ENCODE data around the gene CGRRF1.

The CGRRF1 gene

GRCh38 chr14:54474232-54474793, 35.4 kb upstream of the CGRRF1 start:
- no peak overlapping the region for H3K4me3 ChIP-seq (ENCODE audit: insufficient read length, low read depth)
- no peak for TF ChIP-seq ZNF274 (IDR thresholded peaks at IDR 0.05; ENCODE audit: low read depth, low read length)
- TF ChIP-seq YY1 (IDR thresholded peaks at IDR 0.05; ENCODE audit: insufficient read depth, insufficient read length): no peak
- no peak for TF ChIP-seq SUZ12 (IDR thresholded peaks at IDR 0.05; ENCODE audit: extremely low read depth, insufficient read depth, insufficient read length)

GRCh38 chr14:54475187-54475899, 34.4 kb upstream of the CGRRF1 start:
- no peaks in the 10 kb centered on the region for H3K27me3 ChIP-seq (ENCODE audit: insufficient read depth, insufficient read length)
- no peak overlapping the region for H3K4me3 ChIP-seq (ENCODE audit: insufficient read length, low read depth)
- no peak overlapping the region for H3K9ac ChIP-seq (ENCODE audit: insufficient read length, low read depth)
- TF ChIP-seq ZNF274 (IDR thresholded peaks at IDR 0.05; ENCODE audit: low read depth, low read length) (no peak), YY1 (IDR thresholded peaks at IDR 0.05; ENCODE audit: insufficient read depth, insufficient read length) (no peak)
- no peaks in the 10 kb centered on the region for H3K9me3 ChIP-seq (ENCODE audit: insufficient read depth, low read length)
- peaks cover 23% of the 10 kb centered on the region for H3K36me3 ChIP-seq (ENCODE audit: insufficient read depth, insufficient read length, low read length)
- no peak for DNase-seq (ENCODE audit: low read depth, low spot score)
- H3K4me1 ChIP-seq (ENCODE audit: insufficient read depth, insufficient read length): peaks cover 6% of the 10 kb centered on the region

More at GRCh38 chr14:54474232-54474793, 35.4 kb upstream of the CGRRF1 start:
- H3K4me1 ChIP-seq (ENCODE audit: insufficient read depth, insufficient read length): peaks cover 6% of the 10 kb centered on the region
- H3K9ac ChIP-seq (ENCODE audit: insufficient read length, low read depth): no peak overlapping the region
- H3K27me3 ChIP-seq (ENCODE audit: insufficient read depth, insufficient read length): no peaks in the 10 kb centered on the region
- H3K9me3 ChIP-seq (ENCODE audit: insufficient read depth, low read length): no peaks in the 10 kb centered on the region
- H3K36me3 ChIP-seq (ENCODE audit: insufficient read depth, insufficient read length, low read length): peaks cover 13% of the 10 kb centered on the region
- no peak for DNase-seq (ENCODE audit: low read depth, low spot score)

- Histone ChIP-seq H3K4me3 (ENCODE audit: insufficient read length, low read depth) (no peak overlapping the region), H3K9me3 (ENCODE audit: insufficient read depth, low read length) (no peaks in the 10 kb centered on the region), H3K4me1 (ENCODE audit: insufficient read depth, insufficient read length) (peaks cover 6% of the 10 kb centered on the region), H3K9ac (ENCODE audit: insufficient read length, low read depth) (no peak overlapping the region), H3K36me3 (ENCODE audit: insufficient read depth, insufficient read length, low read length) (peaks cover 28% of the 10 kb centered on the region), H3K27me3 (ENCODE audit: insufficient read depth, insufficient read length) (no peaks in the 10 kb centered on the region)
- DNase-seq (ENCODE audit: low read depth, low spot score): no peak
- TF ChIP-seq YY1 (IDR thresholded peaks at IDR 0.05; ENCODE audit: insufficient read depth, insufficient read length) (no peak), ZNF274 (IDR thresholded peaks at IDR 0.05; ENCODE audit: low read depth, low read length) (no peak), SUZ12 (IDR thresholded peaks at IDR 0.05; ENCODE audit: extremely low read depth, insufficient read depth, insufficient read length) (no peak)
These were observed 33.8 kb upstream of the CGRRF1 start for GRCh38 chr14:54475911-54476310.

GRCh38 chr14:54478636-54479215, 31.0 kb upstream of the CGRRF1 start:
- Histone ChIP-seq H3K4me3 (ENCODE audit: insufficient read length, low read depth) (no peak overlapping the region), H3K4me1 (ENCODE audit: insufficient read depth, insufficient read length) (no peaks in the 10 kb centered on the region), H3K9me3 (ENCODE audit: insufficient read depth, low read length) (no peaks in the 10 kb centered on the region), H3K36me3 (ENCODE audit: insufficient read depth, insufficient read length, low read length) (peaks cover 55% of the 10 kb centered on the region), H3K9ac (ENCODE audit: insufficient read length, low read depth) (no peak overlapping the region), H3K27me3 (ENCODE audit: insufficient read depth, insufficient read length) (no peaks in the 10 kb centered on the region)
- no peak for DNase-seq (ENCODE audit: low read depth, low spot score)
- TF ChIP-seq YY1 (IDR thresholded peaks at IDR 0.05; ENCODE audit: insufficient read depth, insufficient read length) (no peak), SUZ12 (IDR thresholded peaks at IDR 0.05; ENCODE audit: extremely low read depth, insufficient read depth, insufficient read length) (no peak), ZNF274 (IDR thresholded peaks at IDR 0.05; ENCODE audit: low read depth, low read length) (no peak)

GRCh38 chr14:54480830-54481562, 28.7 kb upstream of the CGRRF1 start:
- H3K36me3 ChIP-seq (ENCODE audit: insufficient read depth, insufficient read length, low read length): peaks cover 56% of the 10 kb centered on the region
- H3K9me3 ChIP-seq (ENCODE audit: insufficient read depth, low read length): no peaks in the 10 kb centered on the region
- no peaks in the 10 kb centered on the region for H3K4me1 ChIP-seq (ENCODE audit: insufficient read depth, insufficient read length)
- no peak for DNase-seq (ENCODE audit: low read depth, low spot score)
- no peak overlapping the region for H3K9ac ChIP-seq (ENCODE audit: insufficient read length, low read depth)
- TF ChIP-seq YY1 (IDR thresholded peaks at IDR 0.05; ENCODE audit: insufficient read depth, insufficient read length) (no peak), ZNF274 (IDR thresholded peaks at IDR 0.05; ENCODE audit: low read depth, low read length) (no peak), SUZ12 (IDR thresholded peaks at IDR 0.05; ENCODE audit: extremely low read depth, insufficient read depth, insufficient read length) (no peak)
- H3K4me3 ChIP-seq (ENCODE audit: insufficient read length, low read depth): no peak overlapping the region
- no peaks in the 10 kb centered on the region for H3K27me3 ChIP-seq (ENCODE audit: insufficient read depth, insufficient read length)

- peaks cover 56% of the 10 kb centered on the region for H3K36me3 ChIP-seq (ENCODE audit: insufficient read depth, insufficient read length, low read length)
- no peak for DNase-seq (ENCODE audit: low read depth, low spot score)
- H3K27me3 ChIP-seq (ENCODE audit: insufficient read depth, insufficient read length): no peaks in the 10 kb centered on the region
- no peaks in the 10 kb centered on the region for H3K4me1 ChIP-seq (ENCODE audit: insufficient read depth, insufficient read length)
- H3K4me3 ChIP-seq (ENCODE audit: insufficient read length, low read depth): no peak overlapping the region
- no peaks in the 10 kb centered on the region for H3K9me3 ChIP-seq (ENCODE audit: insufficient read depth, low read length)
- TF ChIP-seq SUZ12 (IDR thresholded peaks at IDR 0.05; ENCODE audit: extremely low read depth, insufficient read depth, insufficient read length): no peak
- TF ChIP-seq YY1 (IDR thresholded peaks at IDR 0.05; ENCODE audit: insufficient read depth, insufficient read length): no peak
- no peak for TF ChIP-seq ZNF274 (IDR thresholded peaks at IDR 0.05; ENCODE audit: low read depth, low read length)
- no peak overlapping the region for H3K9ac ChIP-seq (ENCODE audit: insufficient read length, low read depth)
These were observed 28.0 kb upstream of the CGRRF1 start for GRCh38 chr14:54481695-54482094.

All from NT2/D1 (cell line).